GM19467 (cell line): Measurements from ENCODE around the gene LENG8.

Source experiments
- ATAC-seq: cut with Tn5 transposase; IDR thresholded peaks from one replicate; pipeline ENCODE4 v1.9.1; 2021; ENCODE audit warnings: mild to moderate bottlenecking, moderate library complexity; ENCODE audit not compliant: unreplicated experiment

Gene LENG8

GRCh38 chr19:54422136-54422535 lies 26.9 kb upstream of the LENG8 start:
- ATAC-seq = no peak

- ATAC-seq = no peak
Observed at GRCh38 chr19:54424201-54424600, 24.8 kb upstream of the LENG8 start.

GRCh38 chr19:54424660-54425381 lies 24.2 kb upstream of the LENG8 start:
- no peak for ATAC-seq

- no peak for ATAC-seq
Observed at GRCh38 chr19:54425382-54425723, 23.6 kb upstream of the LENG8 start.

- ATAC-seq = no peak
Observed at GRCh38 chr19:54426291-54426931, 22.6 kb upstream of the LENG8 start.

- ATAC-seq = no peak
Observed at GRCh38 chr19:54427586-54427985, 21.4 kb upstream of the LENG8 start.

- ATAC-seq = no peak
Observed at GRCh38 chr19:54428323-54429175, 20.4 kb upstream of the LENG8 start.

- ATAC-seq = no peak
Observed at GRCh38 chr19:54429176-54429495, 19.9 kb upstream of the LENG8 start.

GRCh38 chr19:54429545-54430227 lies 19.3 kb upstream of the LENG8 start:
- ATAC-seq = no peak

- no peak for ATAC-seq
Observed at GRCh38 chr19:54430306-54431254, 18.4 kb upstream of the LENG8 start.

GRCh38 chr19:54431255-54431838 lies 17.7 kb upstream of the LENG8 start:
- ATAC-seq = no peak

- no peak for ATAC-seq
Observed at GRCh38 chr19:54432144-54432738, 16.8 kb upstream of the LENG8 start.

- ATAC-seq = no peak
Observed at GRCh38 chr19:54433697-54434096, 15.3 kb upstream of the LENG8 start.

GRCh38 chr19:54434112-54434872 lies 14.7 kb upstream of the LENG8 start:
- no peak for ATAC-seq

GRCh38 chr19:54434873-54435214 lies 14.2 kb upstream of the LENG8 start:
- ATAC-seq = no peak

- no peak for ATAC-seq
Observed at GRCh38 chr19:54435551-54436016, 13.4 kb upstream of the LENG8 start.

- ATAC-seq = no peak
Observed at GRCh38 chr19:54436031-54436523, 12.9 kb upstream of the LENG8 start.

- ATAC-seq = no peak
Observed at GRCh38 chr19:54436628-54437252, 12.3 kb upstream of the LENG8 start.
